Measurements from ENCODE around the gene NTSR1. TPM values are rescaled to one million over a fixed set of nuclear protein-coding genes. Genes with fewer than 3 reads are reported as not detected.

The NTSR1 gene
- total RNA-seq, 3 donors from 2014 or later (not counting 1 experiment from before 2014, with no cell fraction given): 0.11 to 0.45 TPM; not detected in 1

- H3K9me3 ChIP-seq (ENCODE audit: control insufficient read depth, insufficient read depth, low read length): no peaks in the 10 kb centered on the region
- DNase-seq (no peak), ATAC-seq (no peak)
- Mint-ChIP-seq H3K27ac (no peak overlapping the region), H3K36me3 (no peaks in the 10 kb centered on the region), H3K27me3 (ENCODE audit: low read depth in 2 of 2) (peaks cover 8 to 26% of the 10 kb centered on the region in 2 donors), H3K4me3 (no peak overlapping the region), H3K9me3 (no peaks in the 10 kb centered on the region), H3K4me1 (peaks cover 0 to 24% of the 10 kb centered on the region in 2 donors)
- H3K27me3 ChIP-seq (ENCODE audit: control insufficient read depth, insufficient read depth, low read length): peaks cover 15% of the 10 kb centered on the region
- no peak for TF ChIP-seq CTCF (IDR thresholded peaks at IDR 0.05)
- peaks cover 17% of the 10 kb centered on the region for H3K4me1 ChIP-seq (ENCODE audit: control insufficient read depth, insufficient read depth, low read length)
- no peak overlapping the region for H3K4me3 ChIP-seq (ENCODE audit: low read length)
- 92% methylated on average over 16 of the region's 16 CpGs for WGBS (ENCODE audit: insufficient coverage)
- H3K36me3 ChIP-seq (ENCODE audit: control insufficient read depth, insufficient read depth, low read length): no peaks in the 10 kb centered on the region
- intact Hi-C loops (cut with micrococcal nuclease): no loop called here
- no peak overlapping the region for H3K27ac ChIP-seq (ENCODE audit: low read length)
Measured at GRCh38 chr20:62705627-62706026, 3.0 kb upstream of the NTSR1 start.

- Mint-ChIP-seq H3K4me3 (no peak overlapping the region), H3K27ac (no peak overlapping the region), H3K36me3 (no peaks in the 10 kb centered on the region), H3K27me3 (ENCODE audit: low read depth in 2 of 2) (peaks cover 8 to 26% of the 10 kb centered on the region in 2 donors), H3K9me3 (no peaks in the 10 kb centered on the region), H3K4me1 (peaks cover 0 to 24% of the 10 kb centered on the region in 2 donors)
- ATAC-seq: no peak
- intact Hi-C loops (cut with micrococcal nuclease): no loop called here
- Histone ChIP-seq H3K27ac (ENCODE audit: low read length) (no peak overlapping the region), H3K4me1 (ENCODE audit: control insufficient read depth, insufficient read depth, low read length) (peaks cover 17% of the 10 kb centered on the region), H3K9me3 (ENCODE audit: control insufficient read depth, insufficient read depth, low read length) (no peaks in the 10 kb centered on the region), H3K4me3 (ENCODE audit: low read length) (no peak overlapping the region), H3K27me3 (ENCODE audit: control insufficient read depth, insufficient read depth, low read length) (peaks cover 21% of the 10 kb centered on the region), H3K36me3 (ENCODE audit: control insufficient read depth, insufficient read depth, low read length) (no peaks in the 10 kb centered on the region)
- 84% methylated on average over 12 of the region's 12 CpGs for WGBS (ENCODE audit: insufficient coverage)
- TF ChIP-seq CTCF (IDR thresholded peaks at IDR 0.05): no peak
- no peak for DNase-seq
Measured at GRCh38 chr20:62706344-62706743, 2.3 kb upstream of the NTSR1 start.

GRCh38 chr20:62706857-62707256, 1.8 kb upstream of the NTSR1 start:
- Histone ChIP-seq H3K27ac (ENCODE audit: low read length) (no peak overlapping the region), H3K27me3 (ENCODE audit: control insufficient read depth, insufficient read depth, low read length) (peaks cover 21% of the 10 kb centered on the region), H3K9me3 (ENCODE audit: control insufficient read depth, insufficient read depth, low read length) (no peaks in the 10 kb centered on the region), H3K4me3 (ENCODE audit: low read length) (no peak overlapping the region), H3K4me1 (ENCODE audit: control insufficient read depth, insufficient read depth, low read length) (peaks cover 17% of the 10 kb centered on the region), H3K36me3 (ENCODE audit: control insufficient read depth, insufficient read depth, low read length) (no peaks in the 10 kb centered on the region)
- intact Hi-C loops (cut with micrococcal nuclease): no loop called here
- no peak for TF ChIP-seq CTCF (IDR thresholded peaks at IDR 0.05)
- no peaks in the 10 kb centered on the region for H3K36me3 Mint-ChIP-seq
- H3K27ac Mint-ChIP-seq: no peak overlapping the region
- ATAC-seq: no peak
- no peaks in the 10 kb centered on the region for H3K9me3 Mint-ChIP-seq
- DNase-seq: no peak
- WGBS (ENCODE audit: insufficient coverage): 85% methylated on average over 12 of the region's 12 CpGs
- H3K4me3 Mint-ChIP-seq: no peak overlapping the region
- H3K4me1 Mint-ChIP-seq: peaks cover 0 to 24% of the 10 kb centered on the region in 2 donors
- peaks cover 8 to 26% of the 10 kb centered on the region in 2 donors for H3K27me3 Mint-ChIP-seq (ENCODE audit: low read depth in 2 of 2)

DNA sequence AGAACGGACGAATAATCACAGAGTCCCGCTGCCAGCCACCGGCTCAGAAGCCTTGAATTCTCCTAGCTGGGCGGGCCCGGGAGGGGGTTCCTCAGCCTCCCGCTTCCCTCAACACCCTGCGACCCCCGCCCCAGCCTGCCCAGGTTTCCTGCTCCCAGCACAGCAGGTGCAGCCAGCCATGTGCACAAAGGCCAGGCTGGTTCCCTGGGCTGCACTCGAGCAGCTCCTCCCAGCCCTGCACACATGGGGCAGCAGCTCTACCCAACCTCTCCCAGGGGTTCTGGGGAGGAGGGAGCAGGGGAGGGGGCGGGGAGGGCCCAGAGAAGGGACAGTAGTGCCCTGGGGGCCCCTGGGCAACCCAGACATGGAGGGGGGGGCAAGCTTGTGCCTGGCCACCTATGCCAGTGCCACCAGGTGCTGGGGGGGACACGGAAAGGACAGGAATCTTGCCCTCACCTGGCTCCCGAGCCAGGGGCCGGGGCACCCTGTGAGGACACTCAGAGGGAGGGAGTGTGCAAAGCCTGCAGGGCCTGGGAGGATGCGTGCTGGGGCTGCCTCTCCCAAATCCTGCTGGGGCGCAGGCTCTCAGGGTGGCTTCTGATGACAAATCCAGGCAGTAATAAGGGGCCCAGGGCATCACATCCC, 1.2 kb upstream of the NTSR1 start:
- ATAC-seq: no peak
- H3K27me3 ChIP-seq (ENCODE audit: control insufficient read depth, insufficient read depth, low read length): peaks cover 21% of the 10 kb centered on the region
- no peaks in the 10 kb centered on the region for H3K9me3 ChIP-seq (ENCODE audit: control insufficient read depth, insufficient read depth, low read length)
- Mint-ChIP-seq H3K9me3 (no peaks in the 10 kb centered on the region), H3K4me1 (peaks cover 0 to 24% of the 10 kb centered on the region in 2 donors), H3K27ac (no peak overlapping the region), H3K4me3 (no peak overlapping the region), H3K36me3 (no peaks in the 10 kb centered on the region), H3K27me3 (ENCODE audit: low read depth in 2 of 2) (peaks cover 8 to 26% of the 10 kb centered on the region in 2 donors)
- H3K36me3 ChIP-seq (ENCODE audit: control insufficient read depth, insufficient read depth, low read length): no peaks in the 10 kb centered on the region
- no peak overlapping the region for H3K27ac ChIP-seq (ENCODE audit: low read length)
- WGBS (ENCODE audit: insufficient coverage): 65% methylated on average over 15 of the region's 16 CpGs
- no peak for DNase-seq
- no peak overlapping the region for H3K4me3 ChIP-seq (ENCODE audit: low read length)
- TF ChIP-seq CTCF (IDR thresholded peaks at IDR 0.05): no peak
- peaks cover 17% of the 10 kb centered on the region for H3K4me1 ChIP-seq (ENCODE audit: control insufficient read depth, insufficient read depth, low read length)
- intact Hi-C loops (cut with micrococcal nuclease): no loop called here

All from natural killer cell (primary cell).